Effector memory CD8-positive, alpha-beta T cell (primary cell): Measurements from ENCODE around the gene FXYD5.

Experiments used
- ATAC-seq: fragments of 150-1000 bp; cut with Tn5 transposase; replicated peaks from 2 replicates; pipeline ENCODE4 v1.10.0; 2021; ENCODE audit warnings: mild to moderate bottlenecking, moderate library complexity
- DNase-seq, 3 experiments: peaks; one replicate each; pipeline ENCODE4 v3.0.0; 2021
- H3K27ac Mint-ChIP-seq, 2 donors: one replicate each; pipeline ENCODE4 v1.8.0; 2022; ENCODE audit warnings: mild to moderate bottlenecking in 2 of 2, mixed read lengths in 2 of 2, moderate library complexity in 2 of 2
- H3K27me3 Mint-ChIP-seq, 2 donors: one replicate each; pipeline ENCODE4 v1.8.0; 2022; ENCODE audit warnings: mixed read lengths in 2 of 2
- H3K36me3 Mint-ChIP-seq: one replicate; pipeline ENCODE4 v1.8.0; 2022; ENCODE audit warnings: mild to moderate bottlenecking, moderate library complexity, mixed read lengths; ENCODE audit not compliant: insufficient read depth
- H3K4me1 Mint-ChIP-seq, 2 donors: one replicate each; pipeline ENCODE4 v1.8.0; 2022; ENCODE audit warnings: low read depth in 2 of 2, mixed read lengths in 2 of 2
- H3K4me3 Mint-ChIP-seq, 2 donors: one replicate each; pipeline ENCODE4 v1.8.0; 2022; ENCODE audit warnings: mild to moderate bottlenecking in 2 of 2, mixed read lengths in 2 of 2, moderate library complexity in 2 of 2
- H3K9me3 Mint-ChIP-seq, 2 donors: one replicate each; pipeline ENCODE4 v1.8.0; 2022; ENCODE audit warnings: mixed read lengths in 2 of 2

Gene FXYD5

GRCh38 chr19:35135389-35135909 is 19.1 kb upstream of the FXYD5 start:
- Mint-ChIP-seq H3K4me1 (peaks cover 5 to 14% of the 10 kb centered on the region in 2 donors), H3K36me3 (no peaks in the 10 kb centered on the region), H3K4me3 (no peak overlapping the region), H3K27ac (no peak overlapping the region), H3K27me3 (no peaks in the 10 kb centered on the region), H3K9me3 (peaks cover 5 to 11% of the 10 kb centered on the region in 2 donors)
- peak; percentile 55 to 61 (median 56) for DNase-seq
- ATAC-seq = peak; percentile 86

GRCh38 chr19:35136231-35136630 is 18.3 kb upstream of the FXYD5 start:
- Mint-ChIP-seq H3K27me3 (peaks cover 0 to 4% of the 10 kb centered on the region in 2 donors), H3K36me3 (no peaks in the 10 kb centered on the region), H3K4me3 (no peak overlapping the region), H3K27ac (no peak overlapping the region), H3K4me1 (peaks cover 12 to 19% of the 10 kb centered on the region in 2 donors), H3K9me3 (peaks cover 5 to 11% of the 10 kb centered on the region in 2 donors)
- no peak for DNase-seq
- ATAC-seq = no peak

- H3K4me3 Mint-ChIP-seq = no peak overlapping the region
- ATAC-seq (no peak), DNase-seq (no peak)
- H3K27ac Mint-ChIP-seq = peak overlapping the region in 1 of 2 donors; percentile 36
- H3K4me1 Mint-ChIP-seq = peaks cover 18 to 25% of the 10 kb centered on the region in 2 donors
- peaks cover 5 to 11% of the 10 kb centered on the region in 2 donors for H3K9me3 Mint-ChIP-seq
- H3K27me3 Mint-ChIP-seq = peaks cover 0 to 6% of the 10 kb centered on the region in 2 donors
- no peaks in the 10 kb centered on the region for H3K36me3 Mint-ChIP-seq
These were observed 17.4 kb upstream of the FXYD5 start for GRCh38 chr19:35136977-35137702.

GRCh38 chr19:35138305-35138892 is 16.1 kb upstream of the FXYD5 start, which contains the start of gene FXYD1:
Gene FXYD1, plus strand, starts transcription at chr19:35138824. Its CDS starts 1,256 bp downstream, at chr19:35140080.
- Mint-ChIP-seq H3K27ac (peak within 1 kb of the TSS in 1 of 2 donors; percentile 36), H3K9me3 (no peaks in the 10 kb centered on the region), H3K27me3 (peaks cover 0 to 6% of the 10 kb centered on the region in 2 donors), H3K4me1 (peaks cover 18 to 28% of the 10 kb centered on the region in 2 donors), H3K4me3 (no peak within 1 kb of the TSS), H3K36me3 (no peaks in the 10 kb centered on the region)
- DNase-seq = no peak
- ATAC-seq = no peak

GRCh38 chr19:35140207-35140961 is 14.2 kb upstream of the FXYD5 start:
- Mint-ChIP-seq H3K36me3 (no peaks in the 10 kb centered on the region), H3K9me3 (no peaks in the 10 kb centered on the region), H3K4me1 (peaks cover 38 to 41% of the 10 kb centered on the region in 2 donors), H3K4me3 (peak overlapping the region; percentile 82 to 85), H3K27ac (peak overlapping the region; percentile 59 to 88), H3K27me3 (peaks cover 0 to 6% of the 10 kb centered on the region in 2 donors)
- ATAC-seq (no peak), DNase-seq (no peak)

GRCh38 chr19:35140962-35141836 is 13.3 kb upstream of the FXYD5 start:
- Mint-ChIP-seq H3K4me3 (peak overlapping the region; percentile 82 to 85), H3K27me3 (peaks cover 0 to 6% of the 10 kb centered on the region in 2 donors), H3K9me3 (no peaks in the 10 kb centered on the region), H3K4me1 (peaks cover 39 to 41% of the 10 kb centered on the region in 2 donors), H3K36me3 (no peaks in the 10 kb centered on the region), H3K27ac (peak overlapping the region; percentile 82 to 88)
- ATAC-seq (peak; percentile 82), DNase-seq (peak; percentile 88 to 90 (median 90))

- no peak for DNase-seq
- peak; percentile 21 for ATAC-seq
- no peaks in the 10 kb centered on the region for H3K9me3 Mint-ChIP-seq
- H3K4me1 Mint-ChIP-seq = peaks cover 39% of the 10 kb centered on the region in 2 donors
- peaks cover 0 to 6% of the 10 kb centered on the region in 2 donors for H3K27me3 Mint-ChIP-seq
- H3K27ac Mint-ChIP-seq = peak overlapping the region; percentile 82 to 88
- H3K36me3 Mint-ChIP-seq = no peaks in the 10 kb centered on the region
- H3K4me3 Mint-ChIP-seq = peak overlapping the region; percentile 82 to 85
These were observed 12.5 kb upstream of the FXYD5 start for GRCh38 chr19:35141837-35142605.

- Mint-ChIP-seq H3K27me3 (peaks cover 0 to 6% of the 10 kb centered on the region in 2 donors), H3K4me3 (peak overlapping the region; percentile 82 to 85), H3K36me3 (no peaks in the 10 kb centered on the region), H3K9me3 (no peaks in the 10 kb centered on the region), H3K27ac (no peak overlapping the region), H3K4me1 (peaks cover 32 to 39% of the 10 kb centered on the region in 2 donors)
- peak; percentile 70 to 76 (median 70) for DNase-seq
- ATAC-seq = peak; percentile 40
These were observed 11.8 kb upstream of the FXYD5 start for GRCh38 chr19:35142606-35143230.

- Mint-ChIP-seq H3K4me1 (peaks cover 28 to 34% of the 10 kb centered on the region in 2 donors), H3K9me3 (no peaks in the 10 kb centered on the region), H3K27ac (peak within 1 kb of the TSS in 1 of 2 donors; percentile 82), H3K36me3 (no peaks in the 10 kb centered on the region), H3K27me3 (peaks cover 0 to 6% of the 10 kb centered on the region in 2 donors), H3K4me3 (peak within 1 kb of the TSS; percentile 82 to 85)
- DNase-seq (no peak), ATAC-seq (no peak)
These were observed 11.3 kb upstream of the FXYD5 start, which contains the start of gene FXYD7 for GRCh38 chr19:35143231-35143715. Gene FXYD7, plus strand, starts transcription at chr19:35143255. Its CDS starts 79 bp downstream, at chr19:35143334.

GRCh38 chr19:35143818-35144217 is 10.7 kb upstream of the FXYD5 start:
- H3K36me3 Mint-ChIP-seq = no peaks in the 10 kb centered on the region
- DNase-seq = no peak
- peak overlapping the region; percentile 82 to 85 for H3K4me3 Mint-ChIP-seq
- no peak for ATAC-seq
- H3K27ac Mint-ChIP-seq = peak overlapping the region in 1 of 2 donors; percentile 64
- peaks cover 28 to 34% of the 10 kb centered on the region in 2 donors for H3K4me1 Mint-ChIP-seq
- H3K9me3 Mint-ChIP-seq = no peaks in the 10 kb centered on the region
- H3K27me3 Mint-ChIP-seq = peaks cover 0 to 6% of the 10 kb centered on the region in 2 donors

- peaks cover 27 to 34% of the 10 kb centered on the region in 2 donors for H3K4me1 Mint-ChIP-seq
- ATAC-seq = no peak
- H3K4me3 Mint-ChIP-seq = peak overlapping the region; percentile 82 to 85
- H3K36me3 Mint-ChIP-seq = no peaks in the 10 kb centered on the region
- peak overlapping the region in 1 of 2 donors; percentile 64 for H3K27ac Mint-ChIP-seq
- H3K27me3 Mint-ChIP-seq = peaks cover 0 to 6% of the 10 kb centered on the region in 2 donors
- DNase-seq = no peak
- no peaks in the 10 kb centered on the region for H3K9me3 Mint-ChIP-seq
These were observed 10.3 kb upstream of the FXYD5 start for GRCh38 chr19:35144259-35144599.
